HG03064 (cell line): ENCODE results near the gene RAB15.

Experiments
- ATAC-seq: cut with Tn5 transposase; IDR thresholded peaks from one replicate; pipeline ENCODE4 v1.9.1; 2021; ENCODE audit warnings: low read depth; ENCODE audit not compliant: unreplicated experiment

RAB15 gene

DNA sequence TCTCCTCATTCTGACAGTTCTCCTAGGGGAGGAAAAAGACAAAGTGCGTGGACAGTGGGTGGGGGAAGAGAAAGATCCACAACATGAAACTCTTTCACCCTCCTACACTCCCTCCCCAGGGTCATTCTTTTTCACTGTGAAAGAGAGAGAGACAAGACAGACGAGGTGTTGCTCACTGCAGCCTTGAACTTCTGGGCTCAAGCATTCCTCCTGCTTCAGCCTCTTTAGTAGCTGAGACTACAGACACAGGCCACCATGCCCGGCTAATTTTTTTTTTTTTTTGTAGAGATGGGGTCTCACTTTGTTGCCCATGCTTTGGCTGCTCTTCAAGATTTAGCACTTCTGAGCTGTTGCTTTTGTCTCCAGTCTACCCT, 32.3 kb downstream of the RAB15 start:
- ATAC-seq, result no peak

DNA sequence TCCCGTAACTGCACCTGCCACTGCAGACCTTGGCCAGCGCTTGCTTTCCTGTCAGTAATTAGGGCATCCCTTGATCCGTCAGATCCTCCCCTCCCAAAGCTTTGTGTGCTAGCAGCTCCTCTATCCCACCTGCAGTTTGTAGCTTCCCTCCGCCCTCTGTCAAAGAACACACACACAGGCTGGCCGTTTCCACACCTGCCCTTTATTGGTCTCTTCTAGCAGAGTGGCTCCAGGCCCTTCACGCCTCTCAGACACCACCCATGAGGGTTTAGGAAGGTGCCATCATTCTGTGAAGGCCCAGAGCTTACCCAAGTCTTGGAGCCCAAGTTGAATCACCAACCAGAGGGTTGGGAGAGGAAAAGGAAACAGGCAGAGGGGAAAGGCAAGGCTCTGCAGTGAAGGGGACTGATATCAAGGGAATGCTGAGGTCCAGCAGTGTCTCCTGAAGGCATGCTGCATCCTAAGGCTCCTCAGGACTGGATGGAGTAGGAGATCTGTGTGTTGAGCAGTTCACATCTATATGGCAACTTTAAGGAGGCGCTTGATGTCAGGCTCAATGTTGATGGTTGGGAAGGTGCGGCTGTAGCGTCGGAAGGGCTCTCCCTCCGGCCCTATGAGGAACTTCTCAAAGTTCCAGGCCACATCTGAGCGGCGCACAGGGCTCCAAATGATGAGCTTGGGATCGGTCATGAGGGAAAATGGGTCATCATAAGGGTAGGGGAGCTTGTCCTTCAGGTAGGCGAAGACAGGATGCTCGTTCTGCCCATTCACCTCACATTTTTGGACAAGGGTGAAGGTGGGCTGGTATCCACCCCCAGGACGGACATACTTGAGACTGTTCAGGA, 32.9 kb downstream of the RAB15 start:
- ATAC-seq, result no peak

DNA sequence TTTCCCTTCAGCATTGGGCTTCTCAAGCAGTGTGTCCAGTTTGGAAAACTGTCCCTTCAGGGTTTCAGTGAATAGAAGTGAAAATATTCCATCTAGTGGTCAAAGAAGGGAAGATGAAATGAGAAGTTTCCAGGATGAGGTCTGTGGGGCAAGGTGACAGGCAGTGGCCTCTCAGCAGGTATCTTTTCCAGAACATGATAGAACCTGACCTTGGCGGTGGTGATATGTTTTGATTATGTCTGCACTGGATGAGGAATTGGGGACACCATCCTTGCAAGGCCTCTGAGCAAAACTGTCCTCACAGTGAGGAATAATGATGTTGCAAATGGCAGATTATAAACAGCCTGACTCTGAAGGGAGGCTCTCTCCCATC, 34.3 kb downstream of the RAB15 start:
- ATAC-seq, result no peak

DNA sequence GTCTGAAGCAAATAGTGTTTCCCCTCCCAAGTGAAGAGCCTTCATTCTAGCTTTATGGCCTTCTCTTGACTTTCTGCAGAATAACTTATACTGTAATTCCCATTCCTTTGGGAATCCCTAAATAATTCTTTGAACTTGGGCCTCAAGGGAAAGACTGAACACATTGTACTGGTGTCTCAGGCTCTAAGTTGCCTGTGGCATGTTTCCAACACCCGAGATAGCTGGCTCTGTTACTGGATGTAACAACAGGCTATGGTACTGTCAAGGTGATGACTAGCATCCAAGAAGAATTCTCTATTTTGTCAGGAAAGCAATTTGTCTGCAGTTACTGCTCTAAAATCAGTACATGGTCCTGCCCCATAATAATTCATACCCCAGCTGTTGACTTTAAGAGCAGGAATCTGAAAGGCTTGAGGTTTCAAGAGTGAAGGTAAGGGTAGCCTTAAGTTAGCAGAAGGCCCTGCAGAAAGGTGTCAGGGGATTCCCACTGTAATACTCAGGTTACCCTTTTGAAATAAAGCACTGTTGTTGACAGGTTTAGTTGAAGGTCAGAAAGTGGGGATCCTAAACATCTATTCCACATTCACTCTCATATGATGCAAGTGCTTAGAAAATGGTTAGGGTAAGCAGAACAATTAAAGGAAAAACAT, 34.8 kb downstream of the RAB15 start:
- ATAC-seq, result no peak

DNA sequence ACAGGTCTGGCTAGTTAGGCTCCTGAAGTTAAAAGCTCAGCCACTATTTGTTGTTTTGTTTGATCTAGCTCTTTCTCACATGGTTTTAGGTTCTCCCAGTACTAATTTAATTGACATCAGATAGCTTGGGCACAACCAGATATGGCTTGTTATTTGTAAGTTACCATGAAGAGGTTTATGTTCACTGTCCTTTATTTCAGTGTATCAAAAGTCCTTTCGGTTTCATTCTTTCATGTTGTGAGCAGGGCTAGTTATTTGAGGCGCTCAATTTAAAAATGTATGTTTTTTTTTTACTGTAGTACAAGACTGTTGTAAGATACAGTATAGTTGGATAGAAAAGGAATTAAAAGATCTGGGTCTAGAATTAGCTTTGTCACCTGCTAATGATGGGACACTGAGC, 36.6 kb downstream of the RAB15 start:
- ATAC-seq, result no peak

DNA sequence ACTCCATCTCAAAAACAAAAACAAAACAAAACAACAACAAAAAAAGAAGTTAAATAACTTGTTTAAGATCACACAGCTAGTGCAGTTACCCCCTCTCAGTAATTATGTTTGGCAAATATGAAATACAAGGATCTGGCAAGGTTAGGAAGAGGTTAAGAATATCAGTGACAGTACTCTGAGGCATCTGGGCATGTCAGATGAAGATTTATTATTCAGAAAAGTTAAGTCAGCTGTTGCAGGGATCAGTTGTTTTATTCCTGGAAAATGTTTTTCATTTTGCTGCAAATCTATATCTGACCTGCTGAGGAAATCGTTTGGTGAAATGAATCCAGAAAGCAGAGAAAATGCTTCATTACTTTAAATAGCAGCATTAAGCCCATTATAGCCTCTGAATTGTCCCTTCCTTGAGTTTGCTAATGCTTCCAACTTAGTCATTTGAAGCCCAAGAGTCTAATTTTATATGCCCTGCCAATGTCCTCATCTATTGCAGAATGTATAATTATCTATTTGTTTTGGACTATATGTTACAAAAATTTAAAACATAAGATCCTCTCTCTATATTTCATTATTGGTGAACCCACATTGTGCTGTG, 37.7 kb downstream of the RAB15 start:
- ATAC-seq, result no peak

DNA sequence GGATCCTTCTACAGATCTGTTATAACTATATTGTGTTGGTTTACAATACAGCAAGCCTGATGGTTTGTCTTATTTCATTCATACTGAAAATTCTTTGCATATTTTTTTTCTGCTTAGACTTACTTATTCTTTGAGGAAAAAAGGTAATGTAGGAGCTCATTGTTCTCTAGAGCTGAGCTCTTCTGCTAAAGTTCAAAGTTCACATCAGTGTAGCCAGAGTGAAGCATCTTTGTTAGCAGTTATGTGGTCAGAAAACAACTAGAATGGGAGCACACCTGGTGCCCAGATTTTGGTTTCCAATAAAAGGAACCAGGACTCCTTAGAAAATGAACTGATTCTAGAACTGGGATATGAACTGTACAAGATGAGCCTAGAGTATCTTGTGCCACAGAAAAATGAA, 39.9 kb downstream of the RAB15 start:
- no peak for ATAC-seq

DNA sequence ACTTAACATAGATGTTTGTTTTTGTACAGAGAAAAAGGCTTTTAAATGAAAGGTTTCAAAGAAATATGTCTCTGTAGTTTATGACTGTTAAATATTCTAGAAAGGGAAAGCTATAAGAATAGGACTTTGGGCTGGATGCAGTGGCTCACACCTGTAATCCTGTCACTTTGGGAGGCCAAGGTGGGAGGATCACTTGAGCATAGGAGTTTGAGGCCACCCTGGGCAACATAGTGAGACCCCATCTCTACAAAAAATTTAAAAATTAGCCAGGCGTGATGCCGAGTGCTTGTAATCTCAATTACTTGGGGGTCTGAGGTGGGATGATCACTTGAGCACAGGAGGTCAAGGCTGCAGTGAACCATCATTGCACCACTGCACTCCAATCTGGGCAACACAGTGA, 41.0 kb downstream of the RAB15 start:
- no peak for ATAC-seq

DNA sequence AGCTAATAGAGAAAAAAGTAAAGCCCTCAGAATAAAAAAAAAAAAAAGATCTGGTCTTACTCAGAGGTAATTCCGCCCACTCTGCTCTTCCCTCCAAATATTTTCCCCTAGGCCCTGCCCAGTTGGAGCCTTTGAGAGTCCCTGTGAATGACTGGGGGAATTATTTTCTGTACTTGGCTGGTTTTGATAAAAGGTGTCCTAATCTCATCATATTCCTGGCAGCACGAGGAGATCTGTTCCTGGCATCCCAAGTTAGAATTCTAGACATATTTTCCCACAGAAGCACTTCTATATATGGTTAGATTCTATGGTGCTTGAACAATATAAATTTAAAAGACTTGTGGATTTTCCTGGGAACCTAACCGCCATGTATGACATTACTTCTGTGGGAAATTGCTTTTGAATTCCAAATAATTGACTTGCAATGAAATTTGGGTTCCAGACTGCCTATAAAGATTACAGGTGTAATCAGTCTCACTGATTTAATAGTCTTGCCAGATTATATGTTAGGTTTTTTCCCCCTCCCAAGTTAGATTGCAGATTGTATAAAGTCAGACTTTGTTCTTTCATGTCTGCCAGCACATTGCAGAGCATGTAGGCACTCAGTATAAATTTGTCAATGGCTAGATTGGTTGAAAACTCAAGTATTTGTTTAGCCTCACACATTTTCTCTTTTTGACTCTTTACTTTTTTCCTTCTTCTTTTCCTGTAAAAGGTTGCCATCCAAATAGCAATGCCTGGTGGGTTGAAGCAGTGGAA, 41.9 kb downstream of the RAB15 start:
- ATAC-seq, result no peak

DNA sequence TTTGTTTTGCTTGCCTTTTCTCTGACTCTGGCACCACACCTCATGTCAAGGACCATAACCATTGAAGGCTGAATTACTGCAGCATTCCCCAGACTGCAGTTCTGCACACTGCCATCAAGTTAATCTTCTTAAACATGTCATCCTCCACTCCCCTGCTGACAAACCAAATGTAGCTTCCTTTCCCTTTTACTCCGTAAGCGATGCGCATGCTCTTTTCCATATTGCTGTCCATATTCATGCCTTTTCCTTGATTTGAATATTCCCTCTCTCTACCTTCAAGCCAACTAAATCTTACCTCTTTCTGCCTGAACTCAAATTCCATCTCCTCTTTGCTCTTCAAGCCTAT, 43.1 kb downstream of the RAB15 start:
- no peak for ATAC-seq

DNA sequence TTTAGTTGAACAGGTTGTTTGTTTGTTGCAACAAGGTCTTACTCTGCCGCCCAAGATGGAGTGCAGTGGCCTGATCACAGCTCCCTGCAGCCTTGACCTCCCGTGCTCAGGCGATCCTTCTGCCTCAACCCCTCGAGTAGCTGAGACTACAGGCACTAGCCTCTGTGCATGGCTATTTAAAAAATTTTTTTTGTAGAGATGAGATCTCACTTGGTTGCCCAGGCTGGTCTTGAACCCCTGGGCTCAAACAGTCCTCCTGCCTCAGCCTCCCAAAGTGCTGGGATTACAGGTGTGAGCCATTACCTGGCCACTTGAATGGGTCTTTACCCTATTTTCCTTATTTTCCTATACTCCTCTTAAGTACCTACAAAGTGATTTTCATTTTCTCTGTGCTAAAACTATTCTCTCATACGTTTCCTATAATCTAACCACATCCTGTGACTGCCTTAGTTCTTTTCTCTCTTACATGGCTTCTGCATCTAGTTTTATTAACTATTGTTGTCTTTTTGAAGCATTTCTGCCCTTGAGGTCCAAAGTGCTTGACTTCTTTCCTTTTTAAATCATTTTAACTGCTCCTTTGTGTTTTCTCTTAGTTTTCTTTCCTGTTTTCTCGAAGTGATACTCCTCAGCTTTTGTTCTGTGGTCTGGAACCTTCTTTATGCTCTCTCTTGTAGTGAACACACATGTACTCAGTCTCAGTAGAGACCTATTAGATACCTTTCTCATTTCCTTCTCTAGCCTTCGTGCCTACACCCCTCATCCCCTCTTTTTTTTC, 43.7 kb downstream of the RAB15 start:
- peak; percentile 79 for ATAC-seq

DNA sequence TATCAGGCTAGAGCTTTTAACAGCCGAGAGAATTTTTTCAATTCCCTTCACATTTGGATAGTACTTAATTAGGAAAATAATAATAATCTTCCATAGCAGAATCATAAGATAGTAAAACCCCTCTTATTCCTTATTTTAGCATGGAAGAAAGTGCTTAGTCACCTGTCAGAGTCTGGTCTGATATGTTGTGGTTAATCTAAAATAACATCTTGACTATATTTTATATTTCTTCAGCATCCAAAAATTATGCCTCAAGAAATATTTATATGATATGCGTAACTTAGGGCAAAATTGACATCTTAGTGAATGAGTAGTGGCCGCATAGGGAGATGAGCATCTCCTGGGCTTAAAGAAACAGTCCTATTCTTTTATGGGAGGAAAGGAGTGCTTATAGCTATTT, 45.1 kb downstream of the RAB15 start:
- ATAC-seq, result no peak

DNA sequence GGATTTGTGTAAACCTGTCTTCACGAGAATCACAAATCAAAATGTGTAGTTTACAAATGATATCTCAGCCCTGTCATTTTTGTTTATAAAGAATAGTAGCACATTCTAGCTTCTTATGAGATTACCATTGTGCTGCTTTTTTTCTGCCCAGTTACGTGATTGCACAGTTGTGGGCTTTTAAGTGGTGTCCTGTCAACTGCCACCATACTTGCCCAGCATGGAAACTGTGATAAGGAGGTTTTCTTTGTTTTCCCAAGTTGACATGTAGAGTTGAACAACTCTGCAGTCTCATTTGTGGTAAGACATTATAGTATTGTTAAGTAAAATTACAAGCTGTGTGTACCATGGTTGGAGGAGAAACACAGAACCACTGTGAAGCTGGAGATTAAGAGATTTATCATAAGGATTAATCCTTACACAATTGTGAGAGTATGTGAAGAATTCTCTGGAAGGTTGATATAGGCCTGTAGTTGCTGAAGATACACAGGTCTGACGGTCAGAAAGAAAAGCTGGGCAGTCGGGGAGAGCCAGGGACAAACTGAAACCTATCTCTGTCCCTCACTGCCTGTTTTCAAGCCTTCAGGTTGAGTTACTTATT, 45.6 kb downstream of the RAB15 start:
- ATAC-seq, result no peak

DNA sequence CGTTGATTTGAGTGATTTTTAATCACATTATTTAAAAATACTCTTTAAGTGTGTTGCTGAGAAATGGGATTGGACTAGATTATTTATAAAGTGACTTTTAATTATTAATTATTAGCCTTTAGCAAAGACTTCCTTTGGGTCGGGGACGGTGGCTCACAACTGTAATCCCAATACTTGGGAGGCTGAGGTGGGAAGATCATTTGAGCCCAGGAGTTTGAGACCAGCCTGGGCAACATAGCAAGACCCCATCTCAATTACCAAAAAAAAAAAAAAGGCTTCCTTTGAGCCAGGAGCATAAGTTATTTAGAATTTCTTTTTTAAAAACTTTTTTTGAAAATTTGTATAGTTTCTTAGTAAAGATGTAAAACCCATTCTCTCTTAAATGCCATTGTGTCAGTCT, 49.1 kb downstream of the RAB15 start:
- no peak for ATAC-seq

DNA sequence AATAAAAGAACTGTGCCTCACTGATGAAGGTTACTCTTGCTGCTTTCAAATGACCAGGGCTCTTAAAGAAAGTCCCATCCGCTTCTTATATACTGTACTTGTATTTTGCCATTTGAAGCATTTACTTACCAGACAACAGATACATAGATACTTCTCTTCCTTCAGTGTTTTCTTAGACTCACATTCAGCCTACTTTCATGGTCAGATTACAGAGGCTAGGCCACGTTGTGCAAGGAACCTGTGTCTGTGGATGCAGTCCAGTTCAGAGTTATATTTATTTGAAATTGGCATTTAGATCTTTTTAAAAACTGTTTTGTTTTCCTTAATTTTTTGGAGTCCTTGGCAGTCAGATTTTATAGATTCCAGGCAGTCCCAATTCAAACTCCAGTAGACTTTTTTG, 51.7 kb downstream of the RAB15 start:
- no peak for ATAC-seq

DNA sequence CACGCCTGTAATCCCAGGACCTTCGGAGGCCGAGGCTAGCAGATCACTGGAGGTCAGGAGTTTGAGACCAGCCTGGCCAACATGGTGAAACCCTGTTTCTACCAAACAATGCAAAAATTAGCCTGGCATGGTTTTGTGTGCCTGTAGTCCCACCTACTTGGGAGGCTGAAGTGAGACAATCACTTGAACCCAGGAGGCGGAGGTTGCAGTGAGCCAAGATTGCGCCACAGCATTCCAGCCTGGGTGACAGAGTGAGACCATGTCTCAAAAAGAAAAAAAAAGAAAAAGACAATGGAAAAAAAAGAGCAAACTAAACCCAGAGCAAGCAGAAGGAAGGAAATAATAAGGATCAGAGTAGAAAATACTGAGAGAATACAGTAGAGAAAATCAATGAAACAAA, 52.5 kb downstream of the RAB15 start:
- ATAC-seq, result no peak

DNA sequence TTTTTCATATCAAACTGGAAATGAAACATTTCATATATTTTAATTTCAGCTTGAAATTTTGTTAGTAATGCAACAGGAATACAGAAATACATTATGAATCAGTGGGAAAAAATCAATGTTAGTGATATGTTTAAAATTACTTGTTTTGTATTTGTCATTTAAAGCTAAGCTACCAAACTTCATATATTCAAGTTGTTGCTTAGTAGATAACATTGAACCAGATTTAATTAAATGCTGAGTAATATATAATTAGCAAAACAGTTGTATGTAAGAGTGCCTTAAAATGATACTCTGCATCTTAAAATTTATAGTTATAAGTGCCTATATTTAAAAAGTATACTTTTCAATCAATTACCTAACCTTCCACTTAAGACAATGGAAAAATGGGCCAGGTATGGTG, 52.9 kb downstream of the RAB15 start:
- no peak for ATAC-seq

DNA sequence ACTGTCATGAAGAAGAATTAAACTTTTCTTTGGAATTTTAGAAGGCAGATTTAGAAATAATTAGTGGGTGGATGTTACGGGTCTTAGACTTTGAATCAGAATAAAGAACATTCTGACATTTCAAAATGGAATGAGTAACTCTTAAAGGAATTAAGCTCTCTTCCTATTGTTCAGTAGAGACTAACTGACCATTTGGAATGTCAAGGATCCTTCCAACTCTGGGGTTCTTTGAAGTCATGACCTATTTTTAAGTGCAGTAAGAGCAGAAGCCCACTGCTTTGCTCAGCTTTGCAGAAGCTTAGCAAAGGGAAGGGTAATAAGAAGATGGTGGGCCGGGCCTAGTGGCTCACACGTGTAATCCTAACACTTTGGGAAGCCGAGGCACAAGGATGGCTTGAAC, 53.9 kb downstream of the RAB15 start:
- ATAC-seq, result no peak

DNA sequence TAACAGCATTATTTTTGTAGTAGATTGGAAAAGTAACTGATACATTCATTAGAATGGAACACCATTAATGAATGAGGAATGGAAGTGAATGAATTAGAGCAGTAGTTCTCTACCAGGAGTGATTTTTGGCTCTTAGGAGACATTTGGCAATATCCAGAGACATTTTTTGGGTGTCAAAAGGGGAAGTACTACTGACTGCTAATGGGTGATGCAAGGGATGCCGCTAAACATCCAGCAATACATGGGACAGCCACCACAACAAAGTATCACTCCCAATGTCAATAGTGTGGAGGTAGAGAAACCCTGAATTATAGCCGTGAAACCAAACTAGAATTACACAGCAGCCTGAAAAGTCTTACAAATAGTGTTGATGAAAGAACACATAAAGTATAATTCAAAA, 56.3 kb downstream of the RAB15 start:
- ATAC-seq, result no peak

DNA sequence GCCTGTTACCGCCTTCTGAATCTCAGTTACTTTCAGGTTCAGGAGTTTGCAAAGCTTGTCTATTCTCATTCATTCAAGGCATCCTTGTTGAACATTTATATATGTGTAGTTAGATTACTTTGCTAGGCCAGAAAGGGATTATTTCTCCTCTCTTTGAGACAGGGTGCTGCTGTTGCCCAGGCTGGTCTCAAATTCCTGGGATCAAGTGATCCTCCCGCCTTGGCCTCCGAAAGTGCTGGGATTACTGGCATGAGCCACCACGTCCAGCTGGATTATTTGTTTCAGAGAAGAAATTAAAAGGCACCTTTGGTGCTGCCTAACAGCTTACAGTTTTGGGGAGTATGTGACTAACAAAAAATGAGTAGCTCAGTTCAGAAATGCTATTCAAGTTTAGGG, 57.1 kb downstream of the RAB15 start:
- no peak for ATAC-seq
